Measurements from ENCODE around the gene CUBN. TPM values are rescaled to one million over a fixed set of nuclear protein-coding genes. Genes with fewer than 3 reads are reported as not detected.

CUBN gene
- total and polyA plus RNA-seq, 5 donors from 2014 or later, result 0.01 to 4.7 (median 0.15) TPM

- peak; percentile 98 to 99 for ATAC-seq (ENCODE audit: low read depth in 2 of 2)
These were observed 312.2 kb downstream of the CUBN start, which contains the start of gene RSU1 for GRCh38 chr10:16817125-16818019. RSU1 (minus strand) TSS chr10:16817424; CDS start chr10:16817081, 343 bp downstream.

GRCh38 chr10:16816830-16817124, 312.8 kb downstream of the CUBN start:
- Mint-ChIP-seq H3K4me1 (peaks cover 12 to 51% (median 34%) of the 10 kb centered on the region in 4 donors), H3K27me3 (no peaks in the 10 kb centered on the region), H3K9me3 (peaks cover 0 to 3% (median 2%) of the 10 kb centered on the region in 7 donors), H3K27ac (peak overlapping the region; percentile 95 to 97 (median 97)), H3K36me3 (peaks cover 19% of the 10 kb centered on the region), H3K4me3 (peak overlapping the region; percentile 86 to 96 (median 94))
- H3K27me3 ChIP-seq (ENCODE audit: control insufficient read depth, insufficient read depth, low read length), result peaks cover 4% of the 10 kb centered on the region
- peak overlapping the region; percentile 78 for H3K27ac ChIP-seq (ENCODE audit: insufficient read depth, low read length, poor library complexity, severe bottlenecking)
- H3K4me1 ChIP-seq (ENCODE audit: control insufficient read depth, insufficient read depth, low read length, poor library complexity, severe bottlenecking), result peaks cover 35% of the 10 kb centered on the region
- DNase-seq, result no peak
- no peak for ATAC-seq (ENCODE audit: low read depth in 2 of 2)
- H3K4me3 ChIP-seq (ENCODE audit: low read depth, low read length), result peak overlapping the region; percentile 86
- H3K36me3 ChIP-seq (ENCODE audit: control insufficient read depth, insufficient read depth, low read length), result peaks cover 7% of the 10 kb centered on the region
- peaks cover 0 to 3% of the 10 kb centered on the region in 2 experiments for H3K9me3 ChIP-seq (ENCODE audit: control insufficient read depth in 2 of 2, low read length in 2 of 2)

More at GRCh38 chr10:16817125-16818019, 312.2 kb downstream of the CUBN start, which contains the start of gene RSU1:
- Mint-ChIP-seq H3K4me1 (peaks cover 10 to 48% (median 31%) of the 10 kb centered on the region in 4 donors), H3K27ac (peak within 1 kb of the TSS; percentile 95 to 97 (median 97)), H3K4me3 (peak within 1 kb of the TSS; percentile 86 to 96 (median 94)), H3K9me3 (peaks cover 0 to 9% (median 5%) of the 10 kb centered on the region in 7 donors), H3K27me3 (no peaks in the 10 kb centered on the region), H3K36me3 (peaks cover 23% of the 10 kb centered on the region)
- H3K27ac ChIP-seq (ENCODE audit: insufficient read depth, low read length, poor library complexity, severe bottlenecking), result peak within 1 kb of the TSS; percentile 83
- H3K36me3 ChIP-seq (ENCODE audit: control insufficient read depth, insufficient read depth, low read length), result peaks cover 7% of the 10 kb centered on the region
- peak; percentile 100 for DNase-seq
- H3K9me3 ChIP-seq (ENCODE audit: control insufficient read depth in 2 of 2, low read length in 2 of 2), result peaks cover 0 to 9% of the 10 kb centered on the region in 2 experiments
- peaks cover 34% of the 10 kb centered on the region for H3K4me1 ChIP-seq (ENCODE audit: control insufficient read depth, insufficient read depth, low read length, poor library complexity, severe bottlenecking)
- peaks cover 4% of the 10 kb centered on the region for H3K27me3 ChIP-seq (ENCODE audit: control insufficient read depth, insufficient read depth, low read length)
- H3K4me3 ChIP-seq (ENCODE audit: low read depth, low read length), result peak within 1 kb of the TSS; percentile 91

- Mint-ChIP-seq H3K27ac (peak overlapping the region; percentile 35 to 84 (median 80)), H3K4me1 (peaks cover 18 to 56% (median 39%) of the 10 kb centered on the region in 4 donors)
These were observed 313.4 kb downstream of the CUBN start for GRCh38 chr10:16816171-16816570.

DNA sequence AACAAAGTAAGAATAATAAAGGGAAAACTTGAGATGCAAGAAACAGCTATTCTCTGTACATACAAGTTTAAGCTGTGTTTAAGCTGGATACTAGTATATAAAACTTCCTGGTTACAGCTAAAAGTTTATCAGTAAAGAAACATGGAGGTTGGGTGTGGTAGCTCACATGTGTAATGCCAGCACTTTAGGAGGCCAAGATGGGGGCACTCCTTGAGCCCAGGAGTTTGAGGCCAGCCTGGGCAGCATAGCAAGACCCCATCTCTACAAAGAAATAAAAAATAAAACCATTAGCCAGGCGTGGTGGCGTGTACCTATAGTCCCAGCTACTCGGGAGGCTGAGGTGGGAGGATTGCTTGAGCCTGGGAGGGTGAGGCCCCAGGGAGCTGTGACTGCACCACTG, 315.6 kb downstream of the CUBN start:
- no peaks in the 10 kb centered on the region for H3K27me3 Mint-ChIP-seq
- H3K27me3 ChIP-seq (ENCODE audit: control insufficient read depth, insufficient read depth, low read length), result peaks cover 2% of the 10 kb centered on the region
- H3K36me3 ChIP-seq (ENCODE audit: control insufficient read depth, insufficient read depth, low read length), result peaks cover 7% of the 10 kb centered on the region
- H3K27ac ChIP-seq (ENCODE audit: insufficient read depth, low read length, poor library complexity, severe bottlenecking), result no peak overlapping the region
- peaks cover 17% of the 10 kb centered on the region for H3K36me3 Mint-ChIP-seq
- H3K9me3 ChIP-seq (ENCODE audit: control insufficient read depth in 2 of 2, low read length in 2 of 2), result no peaks in the 10 kb centered on the region
- H3K4me3 ChIP-seq (ENCODE audit: low read depth, low read length), result no peak overlapping the region
- H3K4me1 Mint-ChIP-seq, result peaks cover 19 to 70% (median 51%) of the 10 kb centered on the region in 4 donors
- H3K4me1 ChIP-seq (ENCODE audit: control insufficient read depth, insufficient read depth, low read length, poor library complexity, severe bottlenecking), result peaks cover 38% of the 10 kb centered on the region
- peaks cover 0 to 2% (median 0%) of the 10 kb centered on the region in 7 donors for H3K9me3 Mint-ChIP-seq
- DNase-seq (no peak), ATAC-seq (ENCODE audit: low read depth in 2 of 2) (no peak)
- H3K4me3 Mint-ChIP-seq, result peak overlapping the region in 2 of 4 donors; percentile 26 to 66
- H3K27ac Mint-ChIP-seq, result peak overlapping the region in 2 of 3 donors; percentile 38 to 54

More at GRCh38 chr10:16816171-16816570, 313.4 kb downstream of the CUBN start:
- Histone ChIP-seq H3K27me3 (ENCODE audit: control insufficient read depth, insufficient read depth, low read length) (peaks cover 2% of the 10 kb centered on the region), H3K4me3 (ENCODE audit: low read depth, low read length) (peak overlapping the region; percentile 86), H3K9me3 (ENCODE audit: control insufficient read depth in 2 of 2, low read length in 2 of 2) (no peaks in the 10 kb centered on the region), H3K4me1 (ENCODE audit: control insufficient read depth, insufficient read depth, low read length, poor library complexity, severe bottlenecking) (peaks cover 38% of the 10 kb centered on the region), H3K36me3 (ENCODE audit: control insufficient read depth, insufficient read depth, low read length) (peaks cover 7% of the 10 kb centered on the region), H3K27ac (ENCODE audit: insufficient read depth, low read length, poor library complexity, severe bottlenecking) (no peak overlapping the region)
- no peak for DNase-seq
- ATAC-seq (ENCODE audit: low read depth in 2 of 2), result no peak
- Mint-ChIP-seq H3K9me3 (peaks cover 0 to 2% (median 0%) of the 10 kb centered on the region in 7 donors), H3K27me3 (no peaks in the 10 kb centered on the region), H3K36me3 (peaks cover 17% of the 10 kb centered on the region), H3K4me3 (peak overlapping the region; percentile 86 to 96 (median 94))

- no peaks in the 10 kb centered on the region for H3K9me3 ChIP-seq (ENCODE audit: control insufficient read depth in 2 of 2, low read length in 2 of 2)
- H3K9me3 Mint-ChIP-seq, result peaks cover 0 to 2% (median 0%) of the 10 kb centered on the region in 7 donors
- ATAC-seq (ENCODE audit: low read depth in 2 of 2) (no peak), DNase-seq (no peak)
- peaks cover 23 to 67% (median 53%) of the 10 kb centered on the region in 4 donors for H3K4me1 Mint-ChIP-seq
- H3K4me3 Mint-ChIP-seq, result no peak overlapping the region
- H3K27ac ChIP-seq (ENCODE audit: insufficient read depth, low read length, poor library complexity, severe bottlenecking), result no peak overlapping the region
- H3K4me3 ChIP-seq (ENCODE audit: low read depth, low read length), result no peak overlapping the region
- H3K36me3 ChIP-seq (ENCODE audit: control insufficient read depth, insufficient read depth, low read length), result peaks cover 7% of the 10 kb centered on the region
- peaks cover 17% of the 10 kb centered on the region for H3K36me3 Mint-ChIP-seq
- no peaks in the 10 kb centered on the region for H3K27me3 ChIP-seq (ENCODE audit: control insufficient read depth, insufficient read depth, low read length)
- no peaks in the 10 kb centered on the region for H3K27me3 Mint-ChIP-seq
- peak overlapping the region in 1 of 3 donors; percentile 37 for H3K27ac Mint-ChIP-seq
- H3K4me1 ChIP-seq (ENCODE audit: control insufficient read depth, insufficient read depth, low read length, poor library complexity, severe bottlenecking), result peaks cover 30% of the 10 kb centered on the region
These were observed 316.9 kb downstream of the CUBN start for GRCh38 chr10:16812676-16813075.

DNA sequence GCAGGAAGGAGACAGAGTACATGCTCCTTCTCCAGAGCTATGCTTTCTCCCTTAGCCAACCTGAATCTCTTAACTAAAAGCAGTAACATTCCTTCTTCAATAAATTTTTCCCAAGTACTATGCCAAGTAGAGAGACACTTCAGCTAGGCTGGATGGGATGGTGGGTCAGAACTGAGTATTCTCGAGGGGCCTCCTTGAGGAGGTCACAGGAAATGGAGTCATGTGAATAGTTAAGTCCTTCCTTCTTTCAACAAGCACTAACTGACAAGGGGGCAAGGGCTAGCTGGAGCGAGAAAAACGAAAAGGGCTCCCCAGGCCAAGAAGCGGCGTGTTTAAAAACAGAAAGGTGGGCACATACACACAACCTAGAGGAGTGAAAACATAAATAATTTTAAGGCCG, 317.8 kb downstream of the CUBN start:
- Mint-ChIP-seq H3K27me3 (no peaks in the 10 kb centered on the region), H3K9me3 (no peaks in the 10 kb centered on the region), H3K4me1 (peaks cover 23 to 64% (median 53%) of the 10 kb centered on the region in 4 donors), H3K27ac (peak overlapping the region in 1 of 3 donors; percentile 85), H3K36me3 (peaks cover 24% of the 10 kb centered on the region), H3K4me3 (peak overlapping the region in 1 of 4 donors; percentile 54)
- no peak overlapping the region for H3K4me3 ChIP-seq (ENCODE audit: low read depth, low read length)
- ATAC-seq (ENCODE audit: low read depth in 2 of 2), result no peak
- H3K9me3 ChIP-seq (ENCODE audit: control insufficient read depth in 2 of 2, low read length in 2 of 2), result no peaks in the 10 kb centered on the region
- H3K27me3 ChIP-seq (ENCODE audit: control insufficient read depth, insufficient read depth, low read length), result no peaks in the 10 kb centered on the region
- H3K36me3 ChIP-seq (ENCODE audit: control insufficient read depth, insufficient read depth, low read length), result peaks cover 7% of the 10 kb centered on the region
- no peak overlapping the region for H3K27ac ChIP-seq (ENCODE audit: insufficient read depth, low read length, poor library complexity, severe bottlenecking)
- peaks cover 26% of the 10 kb centered on the region for H3K4me1 ChIP-seq (ENCODE audit: control insufficient read depth, insufficient read depth, low read length, poor library complexity, severe bottlenecking)
- DNase-seq, result no peak

DNA sequence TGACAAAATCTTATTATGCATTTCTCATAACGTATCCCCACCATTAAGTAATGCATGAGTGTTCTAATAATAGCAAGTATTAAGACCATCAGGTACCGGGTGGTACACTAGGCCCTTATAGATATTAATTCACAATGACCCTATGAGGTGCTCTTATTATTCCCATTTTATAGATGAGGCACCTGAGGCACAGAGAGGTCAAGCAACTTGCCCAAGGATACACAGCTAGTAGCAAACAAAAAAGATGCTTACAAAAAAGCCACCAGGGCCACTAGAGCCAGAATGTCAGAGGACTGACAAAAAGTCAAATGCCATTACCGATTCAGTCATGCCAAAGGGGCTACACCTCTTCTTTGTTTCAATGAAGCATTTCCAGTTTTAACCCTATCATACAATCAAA, 318.3 kb downstream of the CUBN start:
- Mint-ChIP-seq H3K4me3 (peak overlapping the region in 2 of 4 donors; percentile 54), H3K4me1 (peaks cover 23 to 62% (median 51%) of the 10 kb centered on the region in 4 donors), H3K9me3 (no peaks in the 10 kb centered on the region), H3K27me3 (no peaks in the 10 kb centered on the region), H3K36me3 (peaks cover 24% of the 10 kb centered on the region), H3K27ac (no peak overlapping the region)
- no peaks in the 10 kb centered on the region for H3K27me3 ChIP-seq (ENCODE audit: control insufficient read depth, insufficient read depth, low read length)
- H3K4me3 ChIP-seq (ENCODE audit: low read depth, low read length), result no peak overlapping the region
- H3K4me1 ChIP-seq (ENCODE audit: control insufficient read depth, insufficient read depth, low read length, poor library complexity, severe bottlenecking), result peaks cover 21% of the 10 kb centered on the region
- H3K27ac ChIP-seq (ENCODE audit: insufficient read depth, low read length, poor library complexity, severe bottlenecking), result no peak overlapping the region
- ATAC-seq (ENCODE audit: low read depth in 2 of 2) (no peak), DNase-seq (no peak)
- H3K9me3 ChIP-seq (ENCODE audit: control insufficient read depth in 2 of 2, low read length in 2 of 2), result no peaks in the 10 kb centered on the region
- H3K36me3 ChIP-seq (ENCODE audit: control insufficient read depth, insufficient read depth, low read length), result peaks cover 11% of the 10 kb centered on the region
